H1 (cell line): Measurements from ENCODE around the gene UFSP2. TPM values are rescaled to one million over a fixed set of nuclear protein-coding genes. Genes with fewer than 3 reads are reported as not detected.

Experiments used
- GTF2F1 ChIP-seq: IDR thresholded peaks from 2 replicates; pipeline ENCODE4 v1.6.1; 2012; ENCODE audit warnings: low read depth, low read length, improper control_type of control experiment, borderline replicate concordance
- JUN ChIP-seq: IDR thresholded peaks from 2 replicates; pipeline ENCODE4 v1.6.1; 2011; ENCODE audit warnings: low read depth, mild to moderate bottlenecking, improper control_type of control experiment, low read length
- polyA plus RNA-seq, 7 experiments: library from polyadenylated mRNA; depleted of rRNA in 3 of 7; stranded (reverse) in 5 of 7; unstranded in 2 of 7; fragments of >200 nt in 5 of 7; fragments of 200-250 nt in 2 of 7; gene quantifications; 1 replicate in 5 of 7; 2 replicates in 1 of 7; 4 replicates in 1 of 7; pipeline versions ENCODE4 v1.2.1 to v1.2.3, GENCODE V29; 2011 to 2013; ENCODE audit warnings: missing spikeins in 2 of 7, mixed read lengths in 2 of 7
- total RNA-seq: library from RNA; stranded (reverse); fragmentation: NEBNext Ultra II Directional; extraction: Animal tissue kit (Norgen Biotek cat#: 25700); gene quantifications from 2 replicates; pipeline ENCODE4 v1.2.1, GENCODE V29; 2021
- TF ChIP-seq, protein P1 (sequence below): IDR thresholded peaks from 2 replicates; pipeline ENCODE4 v1.6.1; 2012; ENCODE audit warnings: low read length, inconsistent platforms

Gene UFSP2
- total and polyA plus RNA-seq, 2 of the 8 experiments (the other 6 are each of a cell fraction or from before 2014, with no cell fraction given) = 22.9 to 26.0 TPM

- TF ChIP-seq, protein P1, sequence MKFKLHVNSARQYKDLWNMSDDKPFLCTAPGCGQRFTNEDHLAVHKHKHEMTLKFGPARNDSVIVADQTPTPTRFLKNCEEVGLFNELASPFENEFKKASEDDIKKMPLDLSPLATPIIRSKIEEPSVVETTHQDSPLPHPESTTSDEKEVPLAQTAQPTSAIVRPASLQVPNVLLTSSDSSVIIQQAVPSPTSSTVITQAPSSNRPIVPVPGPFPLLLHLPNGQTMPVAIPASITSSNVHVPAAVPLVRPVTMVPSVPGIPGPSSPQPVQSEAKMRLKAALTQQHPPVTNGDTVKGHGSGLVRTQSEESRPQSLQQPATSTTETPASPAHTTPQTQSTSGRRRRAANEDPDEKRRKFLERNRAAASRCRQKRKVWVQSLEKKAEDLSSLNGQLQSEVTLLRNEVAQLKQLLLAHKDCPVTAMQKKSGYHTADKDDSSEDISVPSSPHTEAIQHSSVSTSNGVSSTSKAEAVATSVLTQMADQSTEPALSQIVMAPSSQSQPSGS = no peak
- TF ChIP-seq GTF2F1 (no peak), JUN (no peak)
- TF ChIP-seq, all 59 proteins: peak for 0
Measured at GRCh38 chr4:185352741-185353140, 73.0 kb downstream of the UFSP2 start (continued).
